Gastroesophageal sphincter (tissue), 3 donors: ENCODE measurements around the gene RIC3.

Experiments
- CTCF ChIP-seq, 4 experiments: fragments of 200-600 bp in 2 of 4; fragments of 450-650 bp in 2 of 4; sonication (generic) in 1 of 4; IDR thresholded peaks; one replicate each; pipeline ENCODE4 v1.5.1; 2017 to 2019; ENCODE audit warnings: antibody characterized with exemption in 4 of 4, mild to moderate bottlenecking in 2 of 4, moderate library complexity in 2 of 4
- EP300 ChIP-seq: sonication (generic); formaldehyde crosslinking; IDR thresholded peaks from one replicate; pipeline ENCODE4 v1.6.1; 2017; ENCODE audit warnings: antibody characterized with exemption, mild to moderate bottlenecking
- POLR2AphosphoS5 ChIP-seq: sonication (generic); formaldehyde crosslinking; IDR thresholded peaks from one replicate; pipeline ENCODE4 v1.6.1; 2017; ENCODE audit warnings: antibody characterized with exemption

- TF ChIP-seq CTCF (IDR thresholded peaks at IDR 0.05) (no peak), POLR2AphosphoS5 (no peak), EP300 (no peak)
These were observed 77.1 kb downstream of the RIC3 start for GRCh38 chr11:8091721-8092120.
